ENCODE results near the gene LIMS2.

Gene LIMS2

GRCh38 chr2:127706215-127706990 lies 31.1 kb upstream of the LIMS2 start:
- TF ChIP-seq GATA2 (IDR thresholded peaks at IDR 0.05; ENCODE audit: low read depth, low read length) (no peak), GATA3 (IDR thresholded peaks at IDR 0.05; ENCODE audit: low read depth, low read length) (no peak)

GRCh38 chr2:127705391-127706065 lies 30.2 kb upstream of the LIMS2 start:
- TF ChIP-seq GATA3 (IDR thresholded peaks at IDR 0.05; ENCODE audit: low read depth, low read length) (no peak), GATA2 (IDR thresholded peaks at IDR 0.05; ENCODE audit: low read depth, low read length) (no peak)

- TF ChIP-seq GATA3 (IDR thresholded peaks at IDR 0.05; ENCODE audit: low read depth, low read length): no peak
- no peak for TF ChIP-seq GATA2 (IDR thresholded peaks at IDR 0.05; ENCODE audit: low read depth, low read length)
Measured at GRCh38 chr2:127704641-127705390, 29.5 kb upstream of the LIMS2 start.

GRCh38 chr2:127703282-127703681 lies 28.0 kb upstream of the LIMS2 start:
- TF ChIP-seq GATA3 (IDR thresholded peaks at IDR 0.05; ENCODE audit: low read depth, low read length) (no peak), GATA2 (IDR thresholded peaks at IDR 0.05; ENCODE audit: low read depth, low read length) (no peak)

GRCh38 chr2:127702395-127703009 lies 27.2 kb upstream of the LIMS2 start:
- TF ChIP-seq GATA2 (IDR thresholded peaks at IDR 0.05; ENCODE audit: low read depth, low read length) (no peak), GATA3 (IDR thresholded peaks at IDR 0.05; ENCODE audit: low read depth, low read length) (no peak)

GRCh38 chr2:127701651-127702394 lies 26.5 kb upstream of the LIMS2 start:
- TF ChIP-seq GATA2 (IDR thresholded peaks at IDR 0.05; ENCODE audit: low read depth, low read length): no peak
- TF ChIP-seq GATA3 (IDR thresholded peaks at IDR 0.05; ENCODE audit: low read depth, low read length): no peak

- TF ChIP-seq GATA2 (IDR thresholded peaks at IDR 0.05; ENCODE audit: low read depth, low read length) (no peak), GATA3 (IDR thresholded peaks at IDR 0.05; ENCODE audit: low read depth, low read length) (no peak)
Measured at GRCh38 chr2:127701193-127701650, 25.9 kb upstream of the LIMS2 start, which contains the start of gene SFT2D3. TSS of gene SFT2D3 (plus strand) at chr2:127701497. CDS start at chr2:127701529, 32 bp downstream.

- TF ChIP-seq GATA2 (IDR thresholded peaks at IDR 0.05; ENCODE audit: low read depth, low read length) (no peak), GATA3 (IDR thresholded peaks at IDR 0.05; ENCODE audit: low read depth, low read length) (no peak)
Measured at GRCh38 chr2:127700527-127701192, 25.3 kb upstream of the LIMS2 start.

GRCh38 chr2:127698553-127699355 lies 23.4 kb upstream of the LIMS2 start:
- TF ChIP-seq GATA2 (IDR thresholded peaks at IDR 0.05; ENCODE audit: low read depth, low read length) (no peak), GATA3 (IDR thresholded peaks at IDR 0.05; ENCODE audit: low read depth, low read length) (no peak)

GRCh38 chr2:127697482-127698180 lies 22.3 kb upstream of the LIMS2 start:
- TF ChIP-seq GATA3 (IDR thresholded peaks at IDR 0.05; ENCODE audit: low read depth, low read length) (no peak), GATA2 (IDR thresholded peaks at IDR 0.05; ENCODE audit: low read depth, low read length) (no peak)

Data from SH-SY5Y (cell line).